HG03039 (cell line): ENCODE data around the gene NEAT1.

Source experiments
- ATAC-seq: cut with Tn5 transposase; IDR thresholded peaks from one replicate; pipeline ENCODE4 v1.9.1; 2021; ENCODE audit warnings: mild to moderate bottlenecking, moderate library complexity; ENCODE audit not compliant: unreplicated experiment

Gene NEAT1

GRCh38 chr11:65389294-65389980 is 33.2 kb upstream of the NEAT1 start:
- ATAC-seq, result no peak

- no peak for ATAC-seq
Measured at GRCh38 chr11:65390099-65390941, 32.3 kb upstream of the NEAT1 start.

DNA sequence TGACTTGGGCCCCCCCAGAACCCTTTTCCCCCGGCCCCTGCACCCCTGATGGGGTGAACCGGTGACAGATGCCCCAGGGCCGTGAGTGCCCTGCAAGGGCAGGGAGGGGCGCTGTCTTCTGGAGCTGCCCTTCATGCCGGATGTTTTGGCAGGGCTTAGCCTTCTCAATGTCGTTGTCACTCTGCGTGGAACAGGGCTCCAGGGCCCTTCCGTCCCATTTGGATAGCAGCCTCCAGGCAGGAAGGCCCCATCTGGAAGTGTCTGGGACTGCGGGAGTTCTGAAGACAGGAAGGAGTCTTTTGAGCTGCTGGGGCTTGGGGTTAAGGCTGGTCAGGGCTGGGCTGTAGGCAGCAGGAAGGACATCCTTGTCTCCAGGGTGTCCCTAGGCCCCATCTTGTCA is 31.6 kb upstream of the NEAT1 start:
- ATAC-seq, result no peak

DNA sequence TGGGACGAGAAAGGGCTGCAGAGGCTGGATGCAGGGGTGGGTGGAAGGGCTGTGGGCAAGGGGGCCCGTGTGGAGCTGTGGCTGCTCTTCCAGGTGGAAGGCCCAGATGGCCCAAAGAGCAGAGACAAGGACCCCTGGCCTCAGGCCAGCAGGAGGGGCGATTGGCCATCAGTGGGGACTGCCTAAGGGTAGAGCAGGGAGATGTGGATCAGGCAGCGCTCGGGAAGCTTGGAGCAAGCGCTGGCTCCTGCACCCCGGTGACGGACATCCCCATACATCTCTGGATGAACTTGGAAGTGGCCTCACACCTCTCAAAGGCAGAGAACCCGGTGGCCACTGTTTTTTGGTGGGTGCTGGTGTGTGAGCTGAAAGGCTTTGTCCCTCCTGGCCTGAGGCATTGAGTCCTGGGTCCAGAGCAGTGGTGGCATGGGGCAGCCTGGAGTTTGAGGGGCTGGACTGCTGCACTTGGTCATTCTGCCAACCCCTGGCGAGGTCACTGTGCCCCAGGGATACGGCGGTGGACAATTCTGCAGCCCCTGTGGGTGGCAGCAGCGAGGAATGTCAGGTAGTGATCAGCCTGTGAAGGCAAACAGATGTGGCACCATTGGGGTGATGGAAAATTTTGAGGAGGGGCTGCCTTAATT is 30.3 kb upstream of the NEAT1 start:
- ATAC-seq, result no peak

DNA sequence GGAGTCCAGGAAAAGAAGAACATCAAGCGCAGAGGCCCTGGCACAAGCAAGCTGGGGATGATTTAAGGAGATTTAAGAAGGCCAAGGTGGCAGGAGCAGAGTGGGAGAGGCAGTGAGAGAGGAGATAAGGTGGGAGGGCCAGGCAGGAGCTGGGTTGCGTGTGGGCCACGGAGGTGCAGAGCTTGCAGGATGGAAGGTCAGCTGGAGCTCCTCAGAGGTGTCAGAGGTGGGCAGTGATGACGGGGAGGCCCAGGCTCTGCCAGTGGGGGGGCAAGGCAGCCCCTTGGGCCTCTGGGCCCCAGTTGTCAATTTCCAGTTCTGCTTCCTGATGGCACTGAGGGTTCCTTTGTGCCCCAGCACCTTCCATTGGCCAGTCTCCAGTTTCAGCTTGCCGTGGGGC is 29.7 kb upstream of the NEAT1 start:
- ATAC-seq, result no peak

DNA sequence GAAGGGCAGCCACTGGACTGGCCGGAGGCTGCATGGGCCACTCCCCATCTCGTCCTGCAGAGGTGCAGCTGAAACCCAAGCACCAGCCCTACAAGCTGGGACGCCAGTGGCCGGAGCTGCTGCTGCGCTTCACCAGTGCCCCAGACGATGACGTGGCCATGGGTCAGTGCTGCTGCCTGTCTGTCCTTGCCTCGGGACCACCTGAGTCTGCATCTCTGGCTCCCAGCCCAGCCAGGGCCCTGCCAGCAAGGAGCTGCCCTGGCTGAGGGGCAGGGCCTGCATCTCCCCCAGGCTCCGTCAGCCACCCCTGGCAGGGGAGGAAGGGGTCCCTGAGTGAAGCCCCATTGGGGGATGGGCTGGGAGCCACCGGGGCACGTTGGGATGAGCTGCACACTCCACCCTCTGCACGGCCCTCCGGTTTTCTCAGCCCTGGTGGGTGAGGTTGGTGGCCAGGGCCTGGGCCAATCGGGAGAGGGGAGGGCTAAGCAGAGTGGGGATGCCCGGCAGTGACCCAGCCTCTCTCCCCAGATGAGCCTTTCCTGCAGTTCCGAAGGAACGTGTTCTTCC is 29.0 kb upstream of the NEAT1 start:
- no peak for ATAC-seq

GRCh38 chr11:65394125-65394536 is 28.5 kb upstream of the NEAT1 start:
- ATAC-seq, result no peak

DNA sequence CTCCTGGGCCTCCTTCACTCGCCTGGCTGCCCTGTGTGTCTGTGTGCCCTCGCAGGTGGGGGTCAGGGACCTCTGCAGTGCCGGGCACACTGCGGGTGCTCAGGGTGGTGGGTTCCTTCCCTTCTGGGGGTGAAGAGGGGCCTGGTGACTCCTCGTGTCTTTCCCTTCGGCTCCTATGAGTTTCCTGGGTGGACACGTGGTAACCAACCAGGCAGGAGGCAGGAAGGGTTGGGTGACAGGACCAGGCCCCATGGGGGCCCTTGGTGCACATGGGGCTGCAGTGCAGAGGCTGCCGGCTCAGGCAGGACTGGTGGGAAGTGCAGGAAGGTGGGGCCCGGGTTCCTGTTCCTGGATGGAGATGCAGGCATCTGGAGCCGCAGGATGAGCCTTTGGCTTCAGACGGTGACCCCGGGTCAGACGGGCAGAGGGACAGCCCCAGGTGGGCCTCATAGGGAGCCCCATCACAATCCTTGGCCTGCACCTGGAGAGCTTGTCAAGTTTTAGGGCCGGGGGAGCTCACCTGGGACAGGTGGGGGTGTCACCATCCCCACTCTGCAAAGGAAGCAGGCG is 26.6 kb upstream of the NEAT1 start:
- no peak for ATAC-seq

GRCh38 chr11:65396769-65397745 is 25.5 kb upstream of the NEAT1 start:
- no peak for ATAC-seq

GRCh38 chr11:65398362-65398910 is 24.2 kb upstream of the NEAT1 start:
- ATAC-seq, result no peak

- ATAC-seq, result no peak
Measured at GRCh38 chr11:65399249-65399648, 23.3 kb upstream of the NEAT1 start.

DNA sequence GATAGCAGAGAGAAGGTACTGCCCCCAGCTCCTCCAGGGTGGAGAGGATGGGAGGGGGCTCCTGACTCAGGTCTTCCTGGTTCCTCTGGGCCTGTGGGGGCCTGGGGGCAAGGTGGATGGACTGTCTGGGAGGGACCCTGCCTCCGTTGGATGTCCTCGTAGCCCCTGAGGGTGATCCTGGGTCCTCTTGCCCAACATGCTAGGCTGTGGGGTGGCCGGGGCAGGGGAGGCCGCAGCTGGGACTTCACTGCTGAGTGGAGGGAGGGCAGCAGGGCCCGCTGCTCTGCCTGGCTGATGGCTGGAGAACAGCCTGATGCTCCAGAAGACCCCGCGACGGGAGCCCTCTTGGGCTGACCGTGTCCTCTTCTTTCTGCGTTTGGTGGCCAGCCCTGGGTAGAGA is 22.8 kb upstream of the NEAT1 start:
- no peak for ATAC-seq

GRCh38 chr11:65400307-65401072 is 22.1 kb upstream of the NEAT1 start:
- no peak for ATAC-seq

- ATAC-seq, result no peak
Measured at GRCh38 chr11:65401073-65401802, 21.4 kb upstream of the NEAT1 start.

DNA sequence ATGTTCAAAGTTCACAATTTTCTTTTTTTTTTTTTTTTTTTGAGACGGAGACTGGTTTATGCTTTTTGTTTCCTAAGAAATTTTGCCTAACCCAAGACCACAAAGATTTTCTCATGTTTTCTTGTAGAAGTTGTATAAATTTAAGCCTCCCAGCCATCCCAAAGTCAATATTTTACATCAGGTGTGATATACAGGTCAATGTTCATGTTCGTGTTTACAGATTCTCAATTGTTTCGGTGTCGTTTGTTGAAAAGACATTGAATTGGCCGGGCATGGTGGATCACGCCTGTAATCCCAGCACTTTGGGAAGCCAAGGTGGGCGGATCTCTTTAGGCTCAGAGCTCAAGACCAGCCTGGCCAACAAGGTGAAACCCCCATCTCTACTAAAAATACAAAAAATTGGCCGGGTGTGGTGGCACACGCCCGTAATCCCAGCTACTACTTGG is 20.8 kb upstream of the NEAT1 start:
- ATAC-seq, result no peak

DNA sequence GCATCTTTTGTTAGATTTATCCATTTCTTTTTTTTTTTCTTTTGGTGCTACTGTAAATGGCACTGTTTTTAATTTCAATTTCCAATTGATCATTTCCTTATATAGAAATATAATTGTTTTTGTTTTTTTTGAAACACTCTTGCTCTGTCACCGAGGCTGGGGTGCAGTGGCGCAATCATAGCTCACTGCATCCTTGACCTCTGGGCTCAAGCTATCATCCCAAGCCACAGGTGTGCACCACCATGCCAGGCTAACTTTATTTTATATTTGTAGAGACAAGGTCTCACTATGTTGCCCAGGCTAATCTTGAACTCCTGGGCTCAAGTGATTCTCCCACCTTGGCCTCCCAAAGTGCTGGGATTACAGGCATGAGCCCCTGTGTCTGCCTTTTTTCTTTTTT is 19.8 kb upstream of the NEAT1 start:
- ATAC-seq, result no peak

DNA sequence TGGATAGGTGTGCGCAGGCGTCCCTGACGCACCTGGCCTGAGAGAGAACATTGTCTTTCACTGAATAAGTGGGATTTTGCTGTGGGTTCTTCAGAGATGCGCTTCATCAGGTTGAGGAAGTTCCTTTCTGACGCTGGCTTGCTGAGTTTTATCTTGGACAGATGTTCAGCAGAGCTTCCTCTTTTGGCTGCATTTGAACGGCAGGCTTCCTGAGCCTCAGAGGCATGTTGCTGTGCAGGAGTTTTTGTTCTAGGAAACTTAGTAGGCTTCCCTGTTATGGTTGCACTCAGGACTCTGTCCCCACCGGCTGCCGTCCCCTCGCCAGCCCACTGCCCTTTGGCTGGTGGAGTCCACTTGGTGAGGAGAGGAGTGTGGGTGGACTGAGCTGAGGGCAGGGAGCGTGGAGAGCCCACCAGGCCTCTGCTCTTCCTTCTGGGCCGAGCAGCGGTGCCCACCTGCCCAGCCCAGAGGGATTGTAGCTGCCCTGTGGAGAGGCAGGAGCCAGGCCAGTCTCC is 18.9 kb upstream of the NEAT1 start:
- no peak for ATAC-seq

DNA sequence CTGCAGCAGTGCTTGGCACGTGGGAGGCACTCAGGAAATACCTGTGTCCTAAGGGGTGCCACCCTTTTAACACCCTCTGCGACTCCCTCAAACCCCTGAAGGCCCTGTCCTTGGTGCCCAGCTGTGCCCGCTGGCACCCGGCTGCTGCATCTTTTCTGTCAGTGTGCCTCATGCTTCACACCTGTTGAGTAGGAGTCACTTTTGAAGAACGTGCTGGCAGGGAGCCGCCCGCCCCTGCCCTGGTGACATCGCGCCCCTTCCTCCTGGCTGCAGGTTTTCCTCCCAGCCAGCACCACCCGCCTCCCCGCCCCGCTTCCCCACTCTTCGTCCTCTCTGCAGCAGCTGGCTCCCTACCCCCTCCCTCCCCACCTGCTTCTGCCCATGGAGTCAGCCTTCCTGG is 18.4 kb upstream of the NEAT1 start:
- ATAC-seq, result no peak
